ENCODE data around the gene LBX2.

GRCh38 chr2:74514368-74515270, 15.2 kb upstream of the LBX2 start, which contains the start of gene TLX2:
- no peak for TF ChIP-seq CTCF (IDR thresholded peaks at IDR 0.05)
- TF ChIP-seq POLR2A (IDR thresholded peaks at IDR 0.05) = no peak

Data from thyroid gland (tissue), 4 donors.